GM12892 (cell line): ENCODE data around the gene PEX7.
A peak's percentile ranks its signal among the peaks of the same experiment; 100 is the strongest.
"Not testable (repeated sequence)": the region's sequence is repeated elsewhere in the genome, so short reads cannot be mapped to it uniquely, and the experiment has no call there.

Experiments
- DNase-seq: peaks from one replicate; pipeline ENCODE4 v3.0.0; 2011; ENCODE audit not compliant: insufficient read length
- FAIRE-seq: peaks from 2 replicates; lab custom pipeline; 2011; peaks lifted over from hg19 to GRCh38; lab: Jason Lieb, UNC
- POLR2A ChIP-seq: IDR thresholded peaks from 2 replicates; pipeline ENCODE4 v1.6.1; 2011; ENCODE audit warnings: low read depth, low read length, control low read depth
- POLR2AphosphoS5 ChIP-seq: IDR thresholded peaks from 2 replicates; pipeline ENCODE4 v1.6.1; 2011; ENCODE audit warnings: low read depth, low read length, control low read depth
- TAF1 ChIP-seq: IDR thresholded peaks from 2 replicates; pipeline ENCODE4 v1.6.1; 2011; ENCODE audit warnings: low read depth, mild to moderate bottlenecking, control low read depth, low read length, borderline replicate concordance

The PEX7 gene

GRCh38 chr6:136952714-136953260 lies 130.4 kb downstream of the PEX7 start:
- no peak for DNase-seq
- TF ChIP-seq TAF1 (no peak), POLR2AphosphoS5 (no peak), POLR2A (no peak)
- no peak for FAIRE-seq

GRCh38 chr6:136955123-136955522 lies 132.7 kb downstream of the PEX7 start:
- FAIRE-seq (peak; percentile 21), DNase-seq (no peak)
- TF ChIP-seq POLR2A (no peak), TAF1 (no peak), POLR2AphosphoS5 (no peak)

GRCh38 chr6:136956590-136957544 lies 134.5 kb downstream of the PEX7 start:
- FAIRE-seq (peak; percentile 51), DNase-seq (no peak)
- no peak for TF ChIP-seq POLR2A
- TF ChIP-seq POLR2AphosphoS5 = no peak
- no peak for TF ChIP-seq TAF1

- FAIRE-seq (no peak), DNase-seq (no peak)
- TF ChIP-seq TAF1 (no peak), POLR2A (no peak), POLR2AphosphoS5 (no peak)
These were observed 135.8 kb downstream of the PEX7 start for GRCh38 chr6:136958168-136958567.

GRCh38 chr6:136959471-136959891 lies 137.1 kb downstream of the PEX7 start:
- FAIRE-seq (no peak), DNase-seq (no peak)
- TF ChIP-seq POLR2A (no peak), TAF1 (no peak), POLR2AphosphoS5 (no peak)

- FAIRE-seq, DNase-seq: not testable (repeated sequence)
These were observed 137.5 kb downstream of the PEX7 start for GRCh38 chr6:136959935-136960334.

GRCh38 chr6:136960781-136961180 lies 138.4 kb downstream of the PEX7 start:
- no peak for FAIRE-seq
- TF ChIP-seq POLR2AphosphoS5 = no peak
- TF ChIP-seq TAF1 = no peak
- TF ChIP-seq POLR2A = no peak
- DNase-seq = no peak

- FAIRE-seq = no peak
- TF ChIP-seq POLR2A (no peak), POLR2AphosphoS5 (no peak), TAF1 (no peak)
- DNase-seq = no peak
These were observed 139.5 kb downstream of the PEX7 start for GRCh38 chr6:136961848-136962247.

- TF ChIP-seq POLR2AphosphoS5 (no peak), TAF1 (no peak), POLR2A (no peak)
- no peak for FAIRE-seq
- no peak for DNase-seq
These were observed 140.3 kb downstream of the PEX7 start for GRCh38 chr6:136962661-136963060.

- DNase-seq (no peak), FAIRE-seq (no peak)
- TF ChIP-seq POLR2A (no peak), TAF1 (no peak), POLR2AphosphoS5 (no peak)
These were observed 140.9 kb downstream of the PEX7 start for GRCh38 chr6:136963259-136963658.
